ENCODE results near the gene RAI14.

The RAI14 gene

GRCh38 chr5:34656001-34656699, at the start of gene RAI14:
Gene RAI14, plus strand, starts transcription at chr5:34656328. Its CDS starts 30,592 bp downstream, at chr5:34686920.
- peak; percentile 22 for DNase-seq

DNA sequence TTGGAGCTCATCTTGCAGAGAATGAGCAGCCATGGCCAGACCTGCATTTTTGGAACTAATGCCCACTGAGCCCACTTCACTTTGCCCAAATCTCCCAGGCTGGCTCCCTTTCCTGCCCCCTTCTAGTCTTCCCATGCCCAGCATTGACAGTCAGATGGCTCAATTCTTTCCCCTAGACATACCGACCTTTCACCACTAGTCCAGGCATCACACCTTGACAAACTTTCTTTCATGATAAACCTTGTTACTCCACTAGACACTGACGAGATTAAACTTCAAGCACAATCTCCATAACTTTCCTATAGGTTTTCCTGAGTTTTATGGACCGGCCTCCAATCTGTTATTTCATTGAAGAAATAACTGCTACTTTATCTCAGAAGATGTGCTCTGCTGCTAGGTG, 47.8 kb upstream of the RAI14 start:
- DNase-seq, result no peak

DNA sequence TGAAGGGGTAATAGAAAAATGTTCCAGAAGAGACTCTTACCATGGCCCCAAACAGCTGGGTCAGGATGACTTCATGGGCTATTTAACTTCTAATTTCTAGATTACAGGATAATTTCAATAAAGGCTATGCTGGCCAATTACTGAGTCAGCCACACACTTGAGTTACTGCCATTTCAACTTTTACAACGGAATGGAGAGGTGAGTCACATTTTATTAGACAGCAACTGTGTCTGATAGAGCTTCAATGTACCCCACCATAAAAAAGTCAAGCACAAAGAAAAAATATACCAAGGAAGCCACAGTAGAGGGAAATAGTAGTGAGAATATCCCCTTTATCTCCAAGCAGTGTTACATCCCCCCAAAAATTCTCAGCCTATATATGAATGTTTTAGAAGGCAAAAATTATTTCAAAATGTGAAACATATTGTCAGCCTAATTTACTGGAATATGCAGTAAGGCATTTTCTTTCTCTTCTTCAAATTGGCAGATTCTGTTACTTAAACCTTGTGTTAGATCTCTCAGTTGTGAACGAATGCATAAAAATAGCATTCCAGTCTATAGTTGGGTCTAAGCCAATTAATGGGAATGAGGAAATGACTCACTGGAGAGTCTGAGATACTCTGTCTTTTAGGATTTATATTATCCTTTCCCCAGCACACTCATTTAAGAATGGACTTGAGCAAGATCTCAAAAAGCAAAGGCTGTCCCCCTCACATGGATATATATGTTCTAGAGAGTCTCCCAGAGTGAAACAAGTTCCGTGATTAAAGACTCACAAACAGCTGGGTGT, 47.1 kb upstream of the RAI14 start:
- no peak for DNase-seq

GRCh38 chr5:34609951-34610441, 46.1 kb upstream of the RAI14 start:
- no peak for DNase-seq

GRCh38 chr5:34610546-34610945, 45.6 kb upstream of the RAI14 start:
- DNase-seq, result no peak

- no peak for DNase-seq
Measured at GRCh38 chr5:34611464-34612415, 44.4 kb upstream of the RAI14 start.

DNA sequence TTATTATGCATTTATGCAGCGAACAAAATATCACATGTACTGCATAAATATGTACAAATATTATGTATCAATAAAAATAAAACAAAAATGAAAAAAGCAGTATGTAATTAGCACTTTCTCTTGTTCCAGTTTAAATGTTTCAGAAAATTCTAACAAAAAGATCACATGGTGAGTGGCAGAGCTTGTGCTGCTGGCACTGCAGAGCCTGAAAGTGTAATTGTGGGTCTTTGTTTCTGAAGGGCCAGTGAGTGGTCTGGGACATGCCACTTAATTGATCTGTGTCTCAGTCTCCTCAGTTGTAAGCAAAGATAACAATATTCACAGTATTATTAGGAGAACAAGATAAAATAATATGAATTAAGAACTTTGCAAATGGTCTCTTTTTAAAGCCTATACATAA, 39.5 kb upstream of the RAI14 start:
- no peak for DNase-seq

GRCh38 chr5:34618371-34619065, 37.6 kb upstream of the RAI14 start:
- no peak for DNase-seq

DNA sequence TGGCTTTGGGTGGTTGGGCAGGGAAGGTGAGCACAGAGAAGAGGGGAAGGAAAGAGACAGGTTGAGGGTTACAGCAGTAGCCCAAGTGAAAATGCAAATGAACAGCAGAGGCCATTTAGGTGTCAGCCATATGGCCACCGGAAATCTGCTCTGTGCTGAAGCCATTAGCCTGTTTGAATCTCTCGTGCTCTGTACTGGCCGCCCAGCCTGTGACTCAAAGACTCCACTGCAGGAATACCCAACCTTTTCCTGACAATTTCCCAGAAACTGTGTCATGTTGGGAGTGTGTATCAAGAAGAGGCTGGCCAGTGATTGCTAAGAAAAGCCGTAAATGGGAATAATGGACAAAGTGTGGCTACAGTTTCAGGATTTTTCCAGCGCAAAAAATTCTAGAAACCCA, 35.9 kb upstream of the RAI14 start:
- no peak for DNase-seq

- no peak for DNase-seq
Measured at GRCh38 chr5:34621277-34622097, 34.6 kb upstream of the RAI14 start.

DNA sequence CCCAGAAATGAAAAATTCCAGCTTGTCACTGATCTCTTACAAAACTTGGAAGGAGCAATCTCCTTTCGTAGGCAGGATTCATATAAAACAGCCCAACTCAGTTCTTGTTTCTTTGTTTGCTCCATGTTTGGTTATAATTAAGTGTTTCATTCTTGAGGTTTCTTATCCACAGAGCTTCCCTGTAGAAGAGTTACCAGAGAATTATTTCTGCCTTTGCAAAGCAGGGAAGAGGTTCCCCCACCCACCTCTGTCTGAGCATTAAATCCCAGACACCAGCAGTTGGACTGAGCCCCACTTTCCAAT, 34.1 kb upstream of the RAI14 start:
- DNase-seq, result no peak

DNA sequence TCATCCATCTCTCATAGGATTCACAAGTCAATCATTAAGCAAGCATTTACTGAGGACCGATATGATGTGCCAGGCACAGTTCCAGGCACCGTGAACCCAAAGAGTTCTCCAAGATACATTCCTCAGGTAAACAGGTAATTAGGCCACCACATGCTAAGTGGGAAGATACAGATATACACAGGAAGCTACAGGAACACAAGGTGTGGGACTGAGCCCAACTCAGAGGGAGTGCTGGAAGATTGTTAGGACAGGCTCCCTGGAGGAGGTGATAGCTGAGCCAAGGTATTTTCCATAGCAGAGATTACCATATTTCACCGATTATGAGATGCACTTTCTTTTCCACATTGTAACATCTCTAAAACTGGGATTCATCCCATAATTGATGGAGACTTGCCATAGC, 31.4 kb upstream of the RAI14 start:
- DNase-seq, result no peak

- no peak for DNase-seq
Measured at GRCh38 chr5:34625246-34625645, 30.9 kb upstream of the RAI14 start.

DNA sequence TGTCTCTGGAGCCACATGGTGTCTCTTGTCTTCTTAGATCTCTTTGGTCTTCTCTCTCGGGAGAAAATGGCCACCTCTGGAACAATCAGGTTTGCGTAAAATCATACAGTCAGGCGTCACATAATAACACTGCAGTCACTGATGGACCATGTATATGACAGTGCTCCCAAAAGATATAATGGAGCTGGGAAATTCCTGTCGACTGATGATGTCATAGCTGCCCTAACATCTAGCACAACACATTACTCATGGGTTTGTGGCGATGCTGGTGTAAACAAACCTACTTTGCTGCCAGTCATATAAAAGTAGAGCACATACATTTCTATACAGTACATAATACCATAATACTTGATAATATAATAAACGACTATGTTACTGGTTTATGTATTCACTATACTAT, 30.1 kb upstream of the RAI14 start:
- DNase-seq, result no peak

- no peak for DNase-seq
Measured at GRCh38 chr5:34626751-34627150, 29.4 kb upstream of the RAI14 start.

GRCh38 chr5:34627794-34628193, 28.3 kb upstream of the RAI14 start:
- DNase-seq, result no peak

- DNase-seq, result no peak
Measured at GRCh38 chr5:34628373-34628772, 27.8 kb upstream of the RAI14 start.

GRCh38 chr5:34630596-34630995, 25.5 kb upstream of the RAI14 start:
- DNase-seq, result no peak

DNA sequence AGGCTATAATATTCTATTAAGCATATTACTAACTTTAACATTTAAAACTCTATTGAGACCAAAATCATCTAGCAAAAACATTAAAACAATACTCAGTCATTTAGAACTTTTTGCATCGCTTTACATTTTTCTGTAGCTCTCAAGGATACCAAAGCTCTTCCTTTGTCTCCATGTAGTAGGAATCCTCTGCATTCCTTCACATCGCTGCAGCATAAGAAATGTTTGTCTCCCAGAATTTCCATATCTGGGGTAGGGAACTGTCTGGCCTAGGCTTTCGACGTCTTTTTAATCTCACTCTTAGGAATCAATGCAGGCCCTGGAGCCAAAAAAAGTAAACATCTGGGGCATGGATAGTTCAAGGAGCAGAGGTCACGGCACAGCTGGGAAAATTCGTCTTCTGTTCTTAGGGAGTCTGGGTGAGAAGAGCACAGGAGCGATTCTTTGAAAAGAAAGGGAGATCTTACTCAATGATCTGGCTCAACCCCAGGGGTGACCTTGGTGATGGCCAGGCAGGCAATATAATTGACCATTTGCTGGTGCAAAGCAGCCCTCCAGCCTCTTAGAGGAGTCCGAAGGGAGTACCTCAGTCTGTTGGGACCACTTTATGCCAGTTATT, 23.2 kb upstream of the RAI14 start:
- no peak for DNase-seq

DNA sequence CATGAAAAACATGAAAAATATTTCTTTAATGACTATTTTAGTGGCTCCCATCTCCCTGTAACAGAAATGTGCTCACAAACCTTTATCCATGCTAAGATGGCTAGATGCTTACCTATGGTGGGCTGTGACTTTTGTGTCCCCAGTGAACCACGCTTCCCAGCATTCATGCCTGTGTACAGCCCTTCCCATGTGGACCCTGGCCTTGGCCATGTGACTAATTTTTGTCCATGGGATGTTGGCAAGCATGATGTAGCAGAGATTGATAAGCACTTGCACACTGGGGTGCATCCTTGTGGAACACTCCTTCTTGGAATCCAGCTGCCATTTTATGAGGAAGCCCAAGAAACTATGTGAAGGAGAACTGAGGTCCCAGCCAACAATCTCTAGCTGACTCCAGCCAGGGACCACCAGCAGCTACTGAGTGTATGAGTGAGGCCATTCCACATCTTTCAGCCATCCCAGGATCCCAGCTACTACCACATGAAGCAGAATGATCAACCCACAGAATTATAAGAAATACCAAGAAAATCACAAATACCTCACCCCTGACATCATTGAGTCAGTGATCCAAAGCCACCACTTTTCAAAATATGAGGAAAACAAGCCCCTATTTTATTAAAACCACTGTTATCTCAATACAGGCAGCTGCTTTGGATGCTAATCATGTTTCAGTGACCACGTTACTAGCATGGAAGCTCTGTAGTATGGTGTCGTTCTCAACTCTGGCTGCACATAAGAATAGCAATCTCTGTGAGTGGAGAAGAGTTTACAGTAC, 16.1 kb upstream of the RAI14 start:
- no peak for DNase-seq

Measured in activated CD4-positive, alpha-beta T cell treated with anti-CD3 and anti-CD28 coated beads, Interleukin-2, Interleukin-6, amounts not matched to agents 100 ng/mL and 50 ng/mL, durations not matched to agents 16 hours and 8 hours (primary cell).